SH-SY5Y (cell line): Measurements from ENCODE around the gene SPSB1.

Source experiments
- GATA2 ChIP-seq: IDR thresholded peaks from 2 replicates; pipeline ENCODE4 v1.6.1; 2011; ENCODE audit warnings: mild to moderate bottlenecking, low read depth, low read length
- GATA3 ChIP-seq: IDR thresholded peaks from 2 replicates; pipeline ENCODE4 v1.6.1; 2011; ENCODE audit warnings: low read depth, mild to moderate bottlenecking, low read length, moderate library complexity

GRCh38 chr1:9265968-9266367 is 26.7 kb upstream of the SPSB1 start:
- TF ChIP-seq GATA3, result no peak
- no peak for TF ChIP-seq GATA2
